ENCODE data around the gene C1QTNF9.

GRCh38 chr13:24272452-24273161, 36.8 kb upstream of the C1QTNF9 start:
- TF ChIP-seq CTCF (tag by site-specific recombination; IDR thresholded peaks at IDR 0.05): no peak
- TF ChIP-seq ZNF791 (tag by site-specific recombination; IDR thresholded peaks at IDR 0.05): no peak
- no peak for TF ChIP-seq PRDM4 (tag by site-specific recombination; IDR thresholded peaks at IDR 0.05)
- TF ChIP-seq HOXD13 (CRISPR knock-in tag; IDR thresholded peaks at IDR 0.05; ENCODE audit: borderline replicate concordance): no peak
- TF ChIP-seq, protein P1, sequence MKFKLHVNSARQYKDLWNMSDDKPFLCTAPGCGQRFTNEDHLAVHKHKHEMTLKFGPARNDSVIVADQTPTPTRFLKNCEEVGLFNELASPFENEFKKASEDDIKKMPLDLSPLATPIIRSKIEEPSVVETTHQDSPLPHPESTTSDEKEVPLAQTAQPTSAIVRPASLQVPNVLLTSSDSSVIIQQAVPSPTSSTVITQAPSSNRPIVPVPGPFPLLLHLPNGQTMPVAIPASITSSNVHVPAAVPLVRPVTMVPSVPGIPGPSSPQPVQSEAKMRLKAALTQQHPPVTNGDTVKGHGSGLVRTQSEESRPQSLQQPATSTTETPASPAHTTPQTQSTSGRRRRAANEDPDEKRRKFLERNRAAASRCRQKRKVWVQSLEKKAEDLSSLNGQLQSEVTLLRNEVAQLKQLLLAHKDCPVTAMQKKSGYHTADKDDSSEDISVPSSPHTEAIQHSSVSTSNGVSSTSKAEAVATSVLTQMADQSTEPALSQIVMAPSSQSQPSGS (tag by site-specific recombination; IDR thresholded peaks at IDR 0.05; ENCODE audit: low read depth): no peak
- TF ChIP-seq ZNF510 (tag by site-specific recombination; IDR thresholded peaks at IDR 0.05; ENCODE audit: insufficient replicate concordance): no peak
- TF ChIP-seq ZNF777 (tag by site-specific recombination; IDR thresholded peaks at IDR 0.05; ENCODE audit: borderline replicate concordance): no peak
- no peak for TF ChIP-seq IKZF3 (tag by site-specific recombination; IDR thresholded peaks at IDR 0.05)
- TF ChIP-seq ZNF692 (tag by site-specific recombination; IDR thresholded peaks at IDR 0.05): no peak
- TF ChIP-seq KLF16 (tag by site-specific recombination; IDR thresholded peaks at IDR 0.05): no peak

Measured in HEK293 (cell line).